HG02759 (cell line): ENCODE measurements around the gene ISM2.
A peak's percentile ranks its signal among the peaks of the same experiment; 100 is the strongest.

ENCODE experiments used
- ATAC-seq: cut with Tn5 transposase; IDR thresholded peaks from one replicate; pipeline ENCODE4 v1.9.1; 2021; ENCODE audit warnings: mild to moderate bottlenecking, moderate library complexity; ENCODE audit not compliant: unreplicated experiment

The ISM2 gene

DNA sequence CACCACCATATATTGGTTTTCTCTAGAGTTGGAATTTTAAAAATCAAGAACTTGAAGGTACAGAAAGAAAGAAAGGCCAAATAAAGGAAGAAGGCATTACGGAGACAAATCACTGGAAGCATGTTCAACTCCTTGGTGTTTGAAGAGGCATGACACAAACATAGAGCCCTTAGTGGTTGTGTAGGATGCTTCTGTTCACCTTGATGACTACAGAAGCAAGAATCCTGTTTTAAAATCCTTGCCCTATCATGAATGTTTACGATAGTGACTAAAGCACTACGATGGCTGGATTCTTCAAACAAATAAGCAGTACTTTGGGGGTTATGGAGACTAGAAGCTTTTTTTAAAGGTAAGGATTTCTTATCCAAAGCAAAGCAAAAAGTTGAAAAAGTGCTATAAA, 10.3 kb upstream of the ISM2 start:
- ATAC-seq = no peak

- no peak for ATAC-seq
Observed at GRCh38 chr14:77508249-77508648, 9.6 kb upstream of the ISM2 start.

GRCh38 chr14:77507762-77508161, 9.1 kb upstream of the ISM2 start:
- ATAC-seq = no peak

DNA sequence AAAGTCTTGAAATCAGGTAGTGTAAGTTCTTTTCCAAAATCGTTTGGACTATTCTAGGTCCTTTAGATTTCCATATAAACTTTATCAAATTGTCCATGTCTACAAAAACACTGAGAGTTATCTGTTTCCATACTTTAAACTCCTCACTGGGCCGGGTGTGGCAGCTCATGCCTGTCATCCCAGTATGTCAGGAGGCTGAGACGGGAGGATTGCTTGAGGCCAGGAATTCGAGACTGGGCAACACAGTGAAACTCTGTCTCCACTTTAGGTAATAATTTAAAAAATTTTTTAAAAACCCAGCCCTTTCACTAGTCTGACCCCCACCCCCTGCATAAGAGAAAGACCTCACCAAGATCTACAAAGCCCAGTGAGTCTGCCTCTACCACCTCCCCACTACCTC, 6.4 kb upstream of the ISM2 start:
- ATAC-seq = no peak

DNA sequence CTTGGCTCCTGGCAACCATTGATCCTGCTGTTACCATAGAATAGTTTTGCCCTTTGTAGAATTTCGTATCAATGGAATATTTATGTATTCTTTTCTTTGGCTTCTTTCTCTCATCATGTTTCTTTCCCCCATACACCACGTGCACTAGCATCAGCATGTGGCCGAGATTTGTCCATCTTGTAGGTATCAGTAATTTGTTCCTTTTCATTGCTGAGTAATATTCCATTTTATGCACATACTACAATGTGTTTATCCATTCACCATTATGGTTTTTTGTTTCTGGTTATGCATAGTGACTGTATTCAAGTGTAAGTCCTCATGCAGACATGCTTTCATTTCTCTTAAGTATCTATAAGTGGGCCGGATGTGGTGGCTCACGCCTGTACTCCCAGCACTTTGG, 4.5 kb upstream of the ISM2 start:
- no peak for ATAC-seq

DNA sequence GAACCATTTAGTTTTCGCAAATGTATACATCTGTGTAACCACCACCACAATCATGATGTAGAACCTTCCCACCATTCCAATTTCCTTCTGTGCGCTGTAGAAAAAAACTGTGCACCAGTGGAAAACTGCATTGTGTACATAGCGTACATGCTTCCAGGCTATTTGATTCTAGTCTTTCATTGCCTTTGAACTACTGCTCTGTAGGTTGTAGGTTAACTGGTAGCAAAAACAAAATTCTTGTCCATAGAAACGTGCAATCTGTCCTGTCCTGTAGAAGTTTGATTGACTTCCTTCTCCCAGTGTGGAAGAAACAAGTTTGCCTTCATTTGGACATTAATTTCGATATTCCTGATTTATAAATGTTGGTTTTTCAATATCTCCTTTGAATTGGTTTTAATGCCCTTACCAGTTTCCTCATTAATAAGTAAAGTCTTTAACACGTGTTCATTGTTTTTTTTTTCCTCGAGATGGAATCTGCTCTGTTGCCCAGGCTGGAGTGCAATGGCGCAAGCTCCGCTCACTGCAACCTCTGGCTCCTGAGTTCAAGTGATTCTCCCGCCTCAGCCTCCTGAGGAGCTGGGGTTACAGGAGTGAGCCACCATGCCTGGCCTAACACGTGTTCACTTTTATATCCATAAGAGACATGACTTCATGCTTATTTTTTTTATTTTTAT, 3.6 kb upstream of the ISM2 start:
- ATAC-seq = no peak

DNA sequence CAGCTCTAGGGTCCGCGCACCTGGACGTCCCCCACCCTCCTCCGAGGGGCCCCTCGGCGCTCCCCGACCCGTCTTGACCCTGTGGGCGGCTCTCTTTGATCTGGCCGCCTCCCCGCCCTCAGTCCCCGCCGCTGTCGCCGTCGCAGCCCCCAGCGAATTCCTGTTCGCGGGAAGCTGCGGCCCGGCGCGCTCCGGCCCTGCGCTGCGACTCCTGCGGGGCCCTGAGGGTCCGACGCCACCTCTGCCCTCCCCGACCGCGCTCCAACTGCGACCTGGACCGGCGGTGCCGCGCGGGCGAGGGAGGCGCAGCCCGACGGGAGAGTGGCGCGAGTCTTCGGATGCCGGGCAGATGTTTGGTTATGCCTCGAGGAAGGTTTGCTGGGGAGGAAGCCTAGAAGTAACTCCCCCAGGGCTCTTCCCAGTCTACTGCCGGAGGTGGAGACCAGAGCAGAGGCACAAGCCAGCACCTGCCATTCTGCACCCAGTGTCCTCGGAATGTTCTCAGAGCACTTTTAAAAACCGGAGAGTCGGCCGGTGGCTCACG, 440 bp upstream of the ISM2 start:
- no peak for ATAC-seq

GRCh38 chr14:77495334-77495733, 3.3 kb downstream of the ISM2 start:
- no peak for ATAC-seq

DNA sequence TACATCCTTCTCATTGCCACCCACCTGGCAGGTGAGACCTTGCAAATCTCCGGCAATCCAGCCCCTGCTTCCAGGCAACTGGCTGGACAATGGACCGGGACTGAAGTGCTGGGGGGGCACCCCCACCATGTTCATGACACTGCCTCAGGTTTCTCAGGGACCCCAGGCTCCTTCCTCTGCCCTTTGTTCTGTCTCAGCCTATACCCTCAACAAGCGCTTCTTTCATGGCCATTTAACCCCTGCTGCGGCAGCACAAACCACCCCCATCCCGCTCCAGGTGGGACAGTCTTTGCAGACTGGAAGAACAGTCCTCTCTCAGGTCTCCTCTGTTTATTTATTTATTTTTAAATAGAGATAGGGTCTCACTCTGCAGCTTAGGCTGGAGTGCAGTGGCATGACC, 7.6 kb downstream of the ISM2 start:
- ATAC-seq = no peak

DNA sequence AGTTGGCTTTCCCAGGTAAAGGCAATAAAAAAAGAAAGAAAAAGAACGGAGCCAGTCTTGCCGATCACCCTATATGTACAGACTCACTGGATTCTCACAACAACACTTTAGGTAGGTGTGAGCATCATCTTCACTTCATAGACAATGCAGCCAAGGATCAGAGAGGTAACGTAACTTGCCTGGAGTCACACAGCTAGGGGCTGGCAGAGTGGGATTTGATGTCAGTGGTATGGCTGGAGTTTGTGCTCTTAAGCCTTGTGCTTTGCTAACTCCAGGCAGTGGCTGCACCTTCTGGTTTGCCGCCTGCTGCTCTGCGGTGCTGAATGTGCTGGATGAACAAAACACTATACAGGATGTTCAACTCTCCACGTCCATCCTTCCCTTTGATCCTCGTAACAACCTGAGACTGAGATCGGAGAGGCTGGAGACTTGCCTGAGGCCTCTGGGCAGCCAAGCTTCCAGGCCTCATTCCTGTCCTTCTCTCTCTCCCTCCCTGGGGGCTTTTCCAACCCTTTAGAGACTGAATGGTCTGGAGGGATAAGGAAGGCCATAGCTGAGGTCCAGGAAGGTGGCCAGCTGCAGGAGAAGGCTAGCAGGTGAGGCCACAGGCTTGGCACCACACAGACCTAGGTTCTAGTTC, 8.1 kb downstream of the ISM2 start:
- no peak for ATAC-seq

GRCh38 chr14:77489041-77489440, 9.6 kb downstream of the ISM2 start:
- ATAC-seq = no peak

DNA sequence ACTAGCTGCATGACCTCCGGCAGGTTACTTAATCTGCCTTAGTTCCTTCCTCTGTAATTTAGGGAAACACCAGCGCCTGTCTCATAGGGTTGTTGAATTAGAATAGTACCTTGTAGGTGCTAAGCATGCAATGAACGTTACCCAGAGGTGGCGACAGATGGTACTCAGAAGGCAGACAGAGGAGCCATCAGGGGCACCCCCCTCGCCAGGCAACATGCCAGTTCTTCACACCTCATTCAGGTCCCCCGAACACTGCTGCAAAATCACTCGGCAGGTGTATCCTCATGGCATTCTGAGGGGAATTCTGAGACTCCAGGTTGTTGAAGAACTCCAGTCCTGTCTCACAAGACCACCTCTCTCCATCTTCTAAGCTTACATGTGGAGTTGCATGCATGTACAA, 10.1 kb downstream of the ISM2 start:
- no peak for ATAC-seq

DNA sequence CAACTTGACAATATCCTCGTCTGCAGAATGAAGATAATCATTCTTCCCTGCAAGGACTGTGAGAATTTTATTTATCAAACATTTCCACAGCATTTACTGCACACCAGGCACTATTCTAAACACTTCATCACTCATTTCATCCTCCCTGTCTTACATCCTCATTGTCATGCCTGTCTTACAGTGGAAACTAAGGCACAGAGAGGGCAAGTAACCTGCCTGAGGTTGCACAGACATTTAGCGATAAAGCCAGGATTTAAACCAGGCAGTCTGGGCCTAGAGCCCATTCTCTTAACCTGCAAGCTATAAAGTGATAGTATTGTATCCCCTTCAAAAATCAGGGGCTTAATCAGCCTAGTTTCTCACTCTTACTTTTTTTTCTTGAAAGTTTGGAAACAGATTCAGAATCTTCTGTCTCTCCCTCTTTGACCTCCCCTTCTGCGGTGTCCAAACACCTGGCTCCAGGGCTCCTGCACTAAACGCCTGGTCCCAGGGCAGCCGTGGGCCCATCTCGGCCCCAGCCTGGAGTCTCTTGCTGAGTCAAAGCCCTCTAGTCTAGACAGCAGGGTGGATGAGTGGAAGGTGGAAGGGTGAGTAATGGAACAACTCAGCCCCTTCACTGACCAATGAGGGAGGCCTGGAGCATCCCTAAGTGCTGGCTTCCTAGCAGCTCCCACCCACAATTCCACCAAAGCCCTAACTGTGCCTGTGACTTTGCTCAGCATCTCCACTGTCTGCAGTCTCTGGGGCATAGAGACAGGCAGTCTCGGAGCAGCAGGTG, 12.5 kb downstream of the ISM2 start:
- no peak for ATAC-seq

DNA sequence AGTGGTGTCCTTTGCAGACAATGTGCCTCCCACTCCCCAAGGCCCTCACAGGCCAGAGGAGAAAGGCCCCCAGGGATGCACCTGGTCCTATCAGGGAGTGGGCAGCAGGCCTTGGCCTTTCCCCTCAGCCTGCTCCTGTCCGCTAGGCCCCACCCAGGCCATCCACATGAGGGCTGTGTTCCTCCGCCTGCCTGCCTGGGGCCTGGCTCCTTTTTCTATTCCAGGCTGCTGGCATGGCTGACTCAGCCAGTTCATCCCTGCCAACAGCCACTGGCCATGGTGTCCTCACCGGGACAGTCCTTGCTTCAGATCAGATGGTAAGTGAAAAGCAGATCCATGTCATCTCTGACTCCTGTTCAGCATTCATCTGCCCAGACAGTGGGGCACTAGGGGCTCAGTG, 13.4 kb downstream of the ISM2 start:
- no peak for ATAC-seq

DNA sequence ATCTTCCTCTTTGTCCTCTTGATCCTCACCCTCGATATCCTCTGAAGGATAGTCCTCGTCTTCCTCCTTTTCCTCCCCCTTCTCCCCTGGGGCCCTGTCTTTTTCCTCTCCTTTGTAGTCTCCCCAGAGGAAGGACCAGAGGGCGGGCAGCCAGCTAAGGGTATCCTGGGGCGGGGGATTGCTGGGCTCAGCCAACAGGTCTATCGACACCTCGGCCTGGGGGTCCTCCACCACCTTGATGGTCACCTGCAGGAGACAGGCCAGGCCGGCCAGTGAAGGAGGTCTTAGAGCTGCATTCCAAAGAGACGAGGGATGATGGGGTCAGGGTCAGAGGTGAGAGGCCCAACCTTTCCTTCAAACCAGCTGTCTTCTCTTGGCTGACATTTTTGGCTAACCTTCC, 16.2 kb downstream of the ISM2 start:
- ATAC-seq = no peak

DNA sequence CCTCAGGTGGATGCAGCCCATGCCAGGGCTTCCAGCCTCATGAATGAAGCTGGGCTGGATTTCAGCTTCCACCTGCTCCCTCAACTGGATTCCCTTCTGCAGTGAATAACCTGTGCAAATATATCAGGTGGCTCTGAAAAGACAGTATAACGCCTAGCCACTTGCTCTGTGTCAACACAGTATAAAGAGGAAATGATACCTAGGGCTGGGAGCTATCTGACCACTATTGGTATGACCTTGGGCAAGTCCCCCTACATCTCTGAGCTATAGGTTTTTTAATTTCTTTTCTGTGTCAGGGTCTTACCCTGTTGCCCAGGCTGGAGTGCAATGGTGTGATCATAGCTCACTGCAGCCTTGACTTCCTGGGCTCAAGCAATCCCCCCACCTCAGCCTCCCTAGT, 19.8 kb downstream of the ISM2 start:
- peak; percentile 92 for ATAC-seq

DNA sequence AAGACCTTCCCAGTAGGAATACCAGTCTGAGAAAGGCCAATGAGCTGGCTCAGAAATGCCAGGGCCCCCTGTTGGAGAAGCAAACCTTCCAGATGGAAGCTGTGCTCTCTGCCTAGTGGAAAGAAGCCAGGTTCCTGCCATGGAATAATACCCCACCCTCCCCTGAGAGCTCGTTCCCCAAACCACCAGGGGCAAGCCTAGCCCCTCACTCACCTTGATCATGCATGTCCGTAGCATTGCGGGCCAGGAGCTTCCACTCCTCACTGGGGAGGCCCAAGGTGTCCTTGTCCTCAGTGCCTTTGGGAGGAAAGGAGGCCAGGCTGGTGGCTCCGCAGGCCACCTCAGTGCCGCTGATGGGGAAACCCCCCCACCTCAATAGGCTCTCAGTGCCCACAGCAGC, 20.6 kb downstream of the ISM2 start:
- ATAC-seq = no peak

- no peak for ATAC-seq
Observed at GRCh38 chr14:77475432-77476115, 23.0 kb downstream of the ISM2 start.

DNA sequence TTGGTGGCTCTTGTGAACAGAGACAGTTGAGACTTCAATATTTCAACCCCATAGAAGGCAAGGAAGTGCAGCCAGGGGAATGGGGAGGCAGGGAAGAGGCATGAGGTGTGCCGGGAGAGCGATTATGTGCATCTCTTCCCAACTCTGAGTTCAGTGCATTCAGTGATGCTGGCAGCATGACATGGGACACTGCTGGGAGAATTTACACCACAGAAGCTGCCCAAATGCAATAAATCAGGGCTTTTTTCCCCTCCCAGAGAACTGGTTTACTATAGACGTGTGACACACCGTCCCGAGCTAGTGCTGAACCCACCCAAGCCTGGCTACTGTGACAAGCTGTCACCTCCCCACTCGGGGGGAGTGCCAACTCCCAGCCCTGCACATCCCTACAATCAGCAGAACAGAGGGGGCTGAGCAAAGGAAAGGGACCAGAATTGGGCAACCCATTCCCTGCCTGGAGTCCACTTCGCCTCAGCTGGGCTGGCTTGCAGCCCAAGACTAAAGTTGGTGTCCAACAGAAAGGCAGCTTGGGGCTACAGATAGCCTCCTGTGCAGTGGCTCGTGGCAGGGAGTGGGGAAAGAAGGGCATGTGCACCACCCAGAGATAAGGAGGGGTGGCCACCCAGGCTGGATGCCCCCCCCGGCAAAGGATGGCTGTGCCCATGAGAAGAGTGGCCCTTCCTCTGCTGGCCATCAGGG, 24.0 kb downstream of the ISM2 start:
- ATAC-seq = no peak

DNA sequence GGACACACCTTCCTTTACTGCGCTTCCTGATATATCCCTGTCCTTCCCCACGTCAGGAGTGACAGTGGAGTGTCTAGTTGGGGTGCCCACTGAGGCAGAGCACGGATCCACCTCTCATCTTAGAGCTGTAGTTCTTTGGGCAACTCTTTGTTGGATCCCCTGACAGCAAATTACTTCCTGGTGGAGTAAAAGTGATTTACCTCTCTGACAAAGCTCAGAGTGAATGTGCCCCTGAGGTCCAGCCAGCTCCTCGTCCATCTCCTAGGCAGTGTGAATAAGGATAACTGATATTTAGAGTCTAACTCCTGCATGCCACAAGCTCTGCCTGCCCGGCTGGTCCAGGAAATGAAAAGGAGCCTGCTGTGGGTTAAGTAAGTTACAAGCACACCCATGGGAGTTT, 24.7 kb downstream of the ISM2 start:
- no peak for ATAC-seq
